ENCODE measurements around the gene ZNF668.
"Not testable (repeated sequence)": the region's sequence is repeated elsewhere in the genome, so short reads cannot be mapped to it uniquely, and the experiment has no call there.

- not testable (repeated sequence) for TF ChIP-seq ZNF292 (CRISPR knock-in tag; IDR thresholded peaks at IDR 0.05; ENCODE audit: borderline replicate concordance, low read depth); CENPX (CRISPR knock-in tag; IDR thresholded peaks at IDR 0.05); ADNP (CRISPR knock-in tag; IDR thresholded peaks at IDR 0.05); FOXK1 (CRISPR knock-in tag; IDR thresholded peaks at IDR 0.05; ENCODE audit: borderline replicate concordance, low read depth); NCOA5 (CRISPR knock-in tag; IDR thresholded peaks at IDR 0.05); SALL2 (CRISPR knock-in tag; IDR thresholded peaks at IDR 0.05)
Observed at GRCh38 chr16:31100876-31101641, 27.0 kb upstream of the ZNF668 start.

Measured in HepG2 (cell line).